ENCODE results near the gene CADPS.

Gene CADPS

GRCh38 chr3:62542185-62542584 lies 333.0 kb downstream of the CADPS start:
- FAIRE-seq, result no peak
- DNase-seq (ENCODE audit: extremely low spot score, insufficient read length, low read depth), result no peak

DNA sequence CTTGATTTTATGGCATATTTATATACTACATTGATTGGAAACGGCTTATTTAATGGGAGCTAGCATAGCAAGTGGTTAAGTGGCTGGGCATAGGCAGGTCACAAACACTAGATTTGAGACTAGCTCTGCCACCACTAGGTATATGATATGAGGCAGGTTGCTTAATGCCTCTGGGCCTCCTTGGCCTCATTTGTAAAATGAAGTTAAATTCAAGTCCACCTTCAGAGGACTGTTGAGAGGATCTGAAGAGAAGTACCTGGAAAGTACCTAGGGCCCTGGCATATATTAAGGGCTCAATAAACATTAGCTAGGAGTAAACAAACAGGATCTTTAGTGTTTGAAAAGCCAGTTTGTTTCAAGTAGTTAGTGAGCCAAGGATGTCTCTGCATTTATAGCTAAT lies 335.5 kb downstream of the CADPS start:
- no peak for DNase-seq (ENCODE audit: extremely low spot score, insufficient read length, low read depth)
- no peak for FAIRE-seq

DNA sequence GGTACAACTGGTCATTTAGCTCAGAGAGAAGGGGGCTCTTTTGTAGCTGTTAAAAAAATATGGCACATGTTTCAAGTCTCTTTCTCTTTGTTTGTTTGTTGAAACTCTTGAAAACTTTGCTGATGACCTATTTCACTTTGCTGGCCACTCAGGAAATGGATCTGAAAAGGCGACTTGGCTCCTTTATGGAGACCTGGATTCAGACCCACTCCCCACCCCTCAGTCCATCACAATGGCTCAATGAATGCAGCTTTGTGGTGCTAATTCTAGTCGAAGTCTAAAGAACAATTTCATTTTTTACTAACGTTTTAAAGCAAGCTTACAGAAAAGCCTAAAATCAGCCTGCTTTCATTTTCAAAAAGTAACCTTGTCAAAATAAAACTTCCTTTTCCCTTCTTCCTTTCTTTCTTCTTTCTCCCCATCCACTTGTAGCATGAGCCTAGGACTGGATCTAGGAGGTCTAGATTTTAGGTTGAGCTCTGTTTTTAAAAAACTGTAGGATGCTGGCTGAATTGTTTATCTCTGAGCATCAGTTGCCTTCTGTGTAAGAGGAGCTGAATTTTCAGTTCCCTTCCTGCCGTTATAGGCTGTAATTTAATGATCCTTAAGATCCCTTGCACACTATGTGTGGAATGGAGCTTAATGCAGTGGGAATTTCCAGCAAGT lies 336.4 kb downstream of the CADPS start:
- FAIRE-seq, result no peak

DNA sequence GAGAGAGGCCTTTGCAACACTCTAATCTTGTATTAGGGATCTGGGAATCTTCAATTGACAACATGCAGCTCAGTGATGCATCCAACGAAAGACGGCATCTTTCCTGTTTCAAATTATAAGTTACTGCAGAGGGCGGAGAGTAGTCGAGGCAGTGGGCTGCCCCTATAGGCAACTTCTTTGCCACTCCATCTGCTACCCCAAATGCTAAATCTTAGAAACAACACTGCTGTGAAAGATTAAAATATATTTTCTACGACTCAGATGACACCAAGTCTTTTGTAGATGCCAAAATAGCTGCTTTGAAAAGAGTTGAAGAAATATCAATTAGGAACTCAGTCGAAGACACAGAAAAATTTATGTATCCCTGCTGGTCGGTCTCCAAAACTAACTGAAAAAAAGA lies 340.9 kb downstream of the CADPS start:
- DNase-seq (ENCODE audit: extremely low spot score, insufficient read length, low read depth), result no peak
- no peak for FAIRE-seq

More for the DNA sequence above, 336.4 kb downstream of the CADPS start:
- no peak for DNase-seq (ENCODE audit: extremely low spot score, insufficient read length, low read depth)

GRCh38 chr3:62532796-62533195 lies 342.4 kb downstream of the CADPS start:
- FAIRE-seq (no peak), DNase-seq (ENCODE audit: extremely low spot score, insufficient read length, low read depth) (no peak)

DNA sequence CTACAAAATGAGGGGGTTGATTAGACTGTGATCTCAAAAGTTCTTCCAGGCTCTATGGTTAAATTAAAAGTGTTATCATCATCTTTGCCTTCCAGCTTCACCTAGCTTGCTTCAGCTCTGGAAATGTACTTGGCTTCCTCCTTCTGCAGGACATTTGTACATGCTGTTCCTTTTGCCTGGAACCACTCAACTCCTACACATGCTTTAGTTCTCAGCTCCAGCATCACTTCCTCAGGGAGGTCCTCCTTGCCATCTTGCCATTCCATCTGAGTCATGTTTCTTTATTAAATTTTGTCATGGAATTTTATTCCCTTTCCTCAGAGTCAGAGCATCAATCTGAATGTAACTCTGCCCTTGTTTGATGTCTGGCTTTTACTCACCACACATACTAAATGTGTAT lies 343.2 kb downstream of the CADPS start:
- DNase-seq (ENCODE audit: extremely low spot score, insufficient read length, low read depth) (no peak), FAIRE-seq (no peak)

GRCh38 chr3:62531493-62531892 lies 343.7 kb downstream of the CADPS start:
- FAIRE-seq (no peak), DNase-seq (ENCODE audit: extremely low spot score, insufficient read length, low read depth) (no peak)

DNA sequence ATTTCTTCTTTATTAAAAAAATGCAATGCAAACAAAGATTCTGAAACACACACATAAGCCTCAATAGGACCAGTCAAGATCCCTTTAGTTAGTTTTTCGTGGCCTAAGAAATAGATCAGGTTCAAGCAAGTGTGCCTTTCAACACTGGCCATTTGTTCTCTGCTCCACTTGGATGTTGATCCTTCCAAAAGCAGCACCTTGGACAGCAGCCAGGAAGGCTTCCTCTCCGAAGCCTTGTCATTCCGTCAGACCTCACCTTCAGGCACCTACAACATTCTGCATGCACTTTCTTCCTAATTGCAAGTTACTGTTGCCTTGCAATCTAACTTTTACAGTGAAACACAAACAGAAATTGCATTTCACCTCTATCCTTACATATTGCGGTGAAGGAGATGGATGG lies 346.0 kb downstream of the CADPS start:
- FAIRE-seq (no peak), DNase-seq (ENCODE audit: extremely low spot score, insufficient read length, low read depth) (no peak)

GRCh38 chr3:62527474-62527873 lies 347.7 kb downstream of the CADPS start:
- no peak for FAIRE-seq
- DNase-seq (ENCODE audit: extremely low spot score, insufficient read length, low read depth), result no peak

GRCh38 chr3:62525281-62525680 lies 349.9 kb downstream of the CADPS start:
- FAIRE-seq (no peak), DNase-seq (ENCODE audit: extremely low spot score, insufficient read length, low read depth) (no peak)

- no peak for DNase-seq (ENCODE audit: extremely low spot score, insufficient read length, low read depth)
- no peak for FAIRE-seq
Observed at GRCh38 chr3:62523672-62524071, 351.5 kb downstream of the CADPS start.

GRCh38 chr3:62521464-62522105 lies 353.6 kb downstream of the CADPS start:
- DNase-seq (ENCODE audit: extremely low spot score, insufficient read length, low read depth) (no peak), FAIRE-seq (no peak)

DNA sequence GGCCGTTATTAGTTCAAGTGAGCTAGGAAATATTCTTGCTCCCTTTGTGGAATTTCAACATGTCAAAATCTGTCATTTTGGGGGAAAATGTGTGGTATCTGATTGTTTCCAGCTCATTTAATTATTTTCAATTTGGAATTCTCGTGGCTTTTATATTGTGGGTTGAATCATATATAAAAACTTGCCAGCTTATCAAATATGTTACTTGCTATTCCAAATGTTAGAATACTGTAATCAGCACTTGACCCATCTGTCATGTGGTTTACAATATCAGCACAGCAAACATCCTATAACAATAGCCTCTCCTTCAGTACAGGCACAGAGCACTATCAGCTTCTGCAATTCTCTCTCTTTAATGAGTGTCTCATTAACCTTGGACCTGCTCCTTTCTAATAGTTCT lies 371.7 kb downstream of the CADPS start:
- FAIRE-seq (no peak), DNase-seq (ENCODE audit: extremely low spot score, insufficient read length, low read depth) (no peak)

GRCh38 chr3:62502315-62503300 lies 372.6 kb downstream of the CADPS start:
- FAIRE-seq (no peak), DNase-seq (ENCODE audit: extremely low spot score, insufficient read length, low read depth) (no peak)

GRCh38 chr3:62501289-62501668 lies 373.9 kb downstream of the CADPS start:
- DNase-seq (ENCODE audit: extremely low spot score, insufficient read length, low read depth), result no peak
- FAIRE-seq, result no peak

DNA sequence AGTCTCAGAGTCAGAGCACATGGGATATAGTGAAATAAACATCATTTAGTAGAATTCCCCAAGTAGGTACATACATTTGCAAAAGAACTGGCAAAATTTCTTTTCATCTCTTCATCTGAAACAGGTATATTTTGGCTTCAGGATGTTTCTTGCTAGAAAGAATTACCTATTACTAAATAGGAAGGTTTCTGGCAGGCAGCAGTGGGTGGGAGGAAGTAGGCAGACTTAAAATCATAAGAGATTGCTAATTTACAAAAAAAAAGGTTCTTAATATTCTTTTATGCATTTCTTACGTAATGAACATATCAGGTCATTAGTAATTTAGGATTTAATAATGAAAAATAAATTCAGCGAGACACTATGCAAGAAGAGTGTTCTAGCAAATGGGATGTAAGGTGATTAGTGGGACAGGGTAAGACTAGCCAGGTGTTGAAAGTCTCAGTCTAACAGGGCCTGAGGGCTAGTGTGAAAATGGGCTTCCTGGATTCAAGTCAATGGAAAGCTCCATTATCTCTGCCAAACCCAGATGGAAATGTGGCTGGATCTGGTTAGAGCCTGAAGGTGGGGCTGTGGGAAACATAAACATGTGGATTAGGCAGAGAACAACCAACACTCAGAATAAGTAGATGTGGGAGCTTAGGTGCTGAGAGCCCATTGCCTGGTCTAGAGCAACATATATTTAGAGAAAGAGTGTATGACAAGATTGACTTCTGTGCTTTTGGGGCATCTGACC lies 374.5 kb downstream of the CADPS start:
- no peak for FAIRE-seq
- no peak for DNase-seq (ENCODE audit: extremely low spot score, insufficient read length, low read depth)

GRCh38 chr3:62497156-62497555 lies 378.1 kb downstream of the CADPS start:
- FAIRE-seq, result no peak

GRCh38 chr3:62496503-62496902 lies 378.7 kb downstream of the CADPS start:
- DNase-seq (ENCODE audit: extremely low spot score, insufficient read length, low read depth), result no peak
- no peak for FAIRE-seq

More at GRCh38 chr3:62497156-62497555, 378.1 kb downstream of the CADPS start:
- no peak for DNase-seq (ENCODE audit: extremely low spot score, insufficient read length, low read depth)

- no peak for DNase-seq (ENCODE audit: extremely low spot score, insufficient read length, low read depth)
- no peak for FAIRE-seq
Observed at GRCh38 chr3:62493109-62493801, 382.0 kb downstream of the CADPS start.

DNA sequence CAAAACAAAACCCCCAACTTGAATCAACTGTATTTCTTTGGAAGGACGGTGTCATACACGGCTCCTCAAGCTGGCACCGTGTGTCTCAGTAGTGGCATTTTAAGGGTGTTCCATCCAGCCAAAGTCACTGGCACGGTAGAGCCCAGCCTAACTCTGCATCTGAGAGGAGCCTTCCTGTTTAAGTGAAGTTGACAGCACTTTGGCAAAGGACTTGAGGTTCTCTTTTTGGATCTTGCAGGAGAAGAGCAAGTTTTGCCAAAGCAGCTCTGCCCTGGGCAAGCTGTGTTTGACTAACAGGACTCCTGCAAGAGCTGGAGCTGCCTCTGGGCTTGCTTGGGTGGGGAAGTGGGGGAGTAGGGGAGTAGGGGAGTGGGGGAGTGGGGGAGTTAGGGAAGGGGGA lies 392.3 kb downstream of the CADPS start:
- no peak for FAIRE-seq
- no peak for DNase-seq (ENCODE audit: extremely low spot score, insufficient read length, low read depth)

Data from GM18507 (cell line).